GM19238 (cell line): ENCODE data around the gene CBX7.

Experiments used
- DNase-seq: peaks from one replicate; pipeline ENCODE4 v3.0.0; 2011; ENCODE audit warnings: low spot score; ENCODE audit not compliant: insufficient read length

Gene CBX7

DNA sequence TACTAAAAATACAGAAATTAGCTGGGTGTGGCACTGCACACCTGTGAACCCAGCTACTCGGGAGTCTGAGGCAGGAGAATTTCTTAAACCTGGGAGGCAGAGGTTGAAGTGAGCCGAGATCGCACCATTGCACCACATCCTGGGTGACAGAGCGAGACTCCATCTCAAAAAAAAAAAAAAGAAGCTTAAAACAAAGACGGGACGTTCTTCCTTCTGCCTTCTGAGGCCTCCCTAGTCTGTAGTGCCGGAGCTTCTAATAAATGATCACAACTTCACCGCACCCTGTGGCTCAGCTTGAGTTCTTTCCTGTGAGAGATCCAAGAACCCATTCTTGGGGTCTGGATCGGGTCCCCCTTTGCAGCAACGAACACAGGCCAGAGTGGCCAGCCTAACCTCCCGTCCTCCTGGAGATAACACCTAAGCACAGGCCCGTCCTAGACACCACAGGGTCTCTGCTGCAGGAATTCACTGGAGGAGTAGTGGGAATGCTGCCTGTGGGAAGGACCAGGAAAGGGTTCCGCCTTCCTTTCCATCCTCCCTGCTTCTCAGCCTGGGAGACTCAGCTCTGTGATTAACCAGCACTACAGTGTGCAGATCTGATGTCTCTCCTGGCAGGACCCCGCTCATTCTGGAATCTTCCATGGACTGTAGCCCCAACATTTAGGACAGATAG is 57.6 kb downstream of the CBX7 start:
- DNase-seq: no peak

DNA sequence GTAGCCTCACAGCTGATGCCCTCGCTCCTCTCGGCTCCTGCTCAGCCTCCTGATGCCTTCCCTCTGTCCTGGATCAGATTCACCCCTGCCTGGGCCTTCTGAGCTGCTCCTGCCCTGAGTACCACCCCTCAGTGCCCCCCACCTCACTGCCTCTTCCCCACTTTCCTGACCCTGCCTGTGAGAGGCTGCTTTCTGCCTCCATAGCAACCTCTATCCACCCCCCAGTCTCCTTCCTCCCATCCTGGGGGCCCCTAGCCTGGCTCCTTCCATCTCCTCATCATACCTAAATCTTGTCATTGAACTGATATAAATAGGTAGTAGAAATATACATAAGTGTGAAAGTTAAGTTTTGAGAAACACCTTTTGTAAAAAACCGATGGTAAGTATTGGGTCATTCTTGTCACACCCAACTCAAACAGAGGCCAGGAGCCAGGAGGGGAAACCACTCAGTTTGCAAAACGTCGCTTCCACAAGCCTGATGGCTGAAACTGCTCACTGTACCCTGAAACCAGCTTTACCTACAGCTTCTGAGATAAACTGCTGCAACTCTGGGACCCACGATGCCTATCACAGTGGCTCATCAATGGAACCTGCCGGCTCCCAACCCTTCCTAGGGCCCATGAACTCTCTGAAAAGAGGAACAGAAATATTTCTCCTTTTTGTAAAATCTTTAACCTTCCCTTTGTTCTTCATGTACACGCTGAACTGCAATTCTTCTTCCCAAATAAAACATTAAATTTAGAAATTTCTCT is 60.2 kb downstream of the CBX7 start:
- DNase-seq: no peak

- no peak for DNase-seq
Observed at GRCh38 chr22:39091126-39092081, 61.1 kb downstream of the CBX7 start.

- DNase-seq: no peak
Observed at GRCh38 chr22:39090426-39091064, 61.9 kb downstream of the CBX7 start.

DNA sequence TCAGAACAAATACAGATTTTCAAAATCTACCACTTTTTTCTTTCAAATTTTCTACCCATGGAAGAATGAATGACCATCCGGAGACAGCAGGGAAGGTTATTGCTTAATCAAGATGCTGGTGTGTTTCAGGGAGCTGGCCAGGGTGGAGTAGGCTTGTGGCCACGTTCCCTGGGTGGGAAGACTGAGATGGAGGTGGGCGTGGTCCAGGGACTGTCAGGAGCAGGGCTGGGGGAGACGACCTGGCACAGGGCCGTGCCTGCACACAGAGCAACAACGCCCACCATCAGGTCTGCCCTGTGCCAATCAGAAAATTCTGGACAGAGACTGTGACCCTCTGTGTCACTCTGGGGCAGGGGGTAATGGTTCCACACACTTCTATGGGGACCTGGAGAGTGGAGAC is 62.6 kb downstream of the CBX7 start:
- no peak for DNase-seq

- no peak for DNase-seq
Observed at GRCh38 chr22:39088685-39089032, 63.8 kb downstream of the CBX7 start.

DNA sequence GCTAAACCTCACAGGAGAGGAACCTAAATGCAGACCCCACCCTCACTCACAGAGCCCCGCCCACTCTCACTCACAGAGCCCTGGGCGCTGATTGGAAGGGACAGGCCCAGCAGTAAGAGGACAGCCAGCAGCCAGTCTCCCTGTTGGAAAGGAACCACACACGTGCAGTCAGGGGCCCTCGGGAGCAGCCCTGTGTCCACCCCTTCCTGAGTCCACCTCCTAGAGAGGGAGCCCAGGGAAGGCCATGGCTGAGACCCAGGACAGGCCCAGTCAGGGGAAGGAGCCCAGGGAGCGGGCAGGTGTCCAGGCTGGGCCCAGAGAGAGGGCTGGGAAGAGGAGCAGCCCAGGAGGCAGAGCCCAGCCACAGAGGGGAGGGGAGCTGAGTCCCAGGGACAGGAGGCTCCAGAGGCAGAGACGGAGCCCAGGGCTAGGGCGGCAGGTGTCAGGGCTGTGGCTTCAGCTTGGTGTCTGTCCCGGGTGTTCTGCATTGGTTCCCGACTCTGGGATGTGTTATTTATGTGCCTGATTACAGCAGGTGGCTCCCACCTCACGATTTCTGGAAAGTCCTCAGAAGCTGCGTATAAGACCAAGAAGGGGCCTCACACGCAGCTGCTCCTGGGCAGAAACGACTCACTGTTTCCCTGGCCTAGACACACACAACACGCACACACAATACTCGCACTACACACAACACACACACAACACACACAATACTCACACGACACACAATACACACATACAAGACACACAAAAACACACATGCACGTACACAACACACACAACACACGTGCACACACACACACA is 64.4 kb downstream of the CBX7 start:
- DNase-seq: no peak

DNA sequence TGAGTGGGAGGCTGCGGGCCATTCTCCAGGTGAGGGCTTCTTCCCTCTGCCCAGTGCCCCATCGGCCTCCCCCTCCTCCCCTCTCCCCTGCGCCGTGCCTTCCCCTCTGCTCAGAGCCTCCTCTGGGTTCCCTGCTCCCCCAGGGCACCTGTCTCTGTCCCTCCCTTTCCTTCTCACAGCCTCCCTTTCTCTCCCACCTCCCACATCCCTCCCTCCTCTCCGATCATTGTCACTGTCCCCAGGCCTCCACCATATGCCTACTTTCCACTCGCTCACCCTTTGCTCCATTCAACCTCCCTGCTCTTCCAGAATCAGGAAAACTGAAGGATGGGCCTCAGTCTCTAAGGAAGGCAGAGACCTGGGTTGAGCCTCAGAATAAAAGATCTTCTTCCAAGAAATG is 65.4 kb downstream of the CBX7 start:
- no peak for DNase-seq

DNA sequence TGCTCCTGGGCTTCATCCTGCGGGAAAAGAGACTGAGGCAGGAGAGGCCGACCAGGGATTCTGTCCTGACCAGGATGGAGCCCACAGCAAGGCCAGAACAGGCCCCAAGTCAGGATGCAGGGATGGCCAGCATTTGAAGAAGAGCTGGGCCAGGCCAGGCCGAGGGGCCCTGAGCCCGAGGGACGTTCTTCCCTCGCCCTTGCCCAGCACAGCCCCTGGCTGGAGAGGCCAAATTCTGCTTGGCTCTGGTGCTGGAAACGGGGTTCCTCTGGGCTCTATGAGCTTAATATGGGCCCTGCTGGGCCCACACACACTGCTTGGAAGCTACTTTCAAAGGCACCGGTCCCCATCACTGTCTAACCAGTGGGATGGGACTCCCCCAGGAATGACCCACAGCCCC is 67.8 kb downstream of the CBX7 start:
- no peak for DNase-seq

- no peak for DNase-seq
Observed at GRCh38 chr22:39083212-39084165, 69.0 kb downstream of the CBX7 start.

DNA sequence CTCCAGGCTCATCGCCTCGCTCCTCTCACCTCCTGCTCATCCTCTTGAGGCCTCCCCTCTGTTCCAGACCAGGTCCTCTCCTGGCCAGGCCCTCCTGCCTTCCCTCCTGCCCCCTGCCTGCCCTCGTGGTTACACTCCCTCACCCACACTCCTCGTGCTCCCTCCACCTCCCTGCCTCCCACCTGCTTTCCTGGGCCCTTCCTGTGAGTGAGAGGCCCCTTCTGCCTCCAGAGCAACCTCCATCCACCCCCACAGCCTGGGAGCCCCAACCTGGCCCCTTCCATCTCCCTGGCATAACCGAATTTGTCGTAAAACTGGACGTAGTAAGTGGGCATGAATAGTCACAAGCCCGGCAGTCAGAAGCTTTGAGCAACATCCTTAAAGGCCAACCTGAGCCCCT is 70.9 kb downstream of the CBX7 start:
- DNase-seq: no peak

DNA sequence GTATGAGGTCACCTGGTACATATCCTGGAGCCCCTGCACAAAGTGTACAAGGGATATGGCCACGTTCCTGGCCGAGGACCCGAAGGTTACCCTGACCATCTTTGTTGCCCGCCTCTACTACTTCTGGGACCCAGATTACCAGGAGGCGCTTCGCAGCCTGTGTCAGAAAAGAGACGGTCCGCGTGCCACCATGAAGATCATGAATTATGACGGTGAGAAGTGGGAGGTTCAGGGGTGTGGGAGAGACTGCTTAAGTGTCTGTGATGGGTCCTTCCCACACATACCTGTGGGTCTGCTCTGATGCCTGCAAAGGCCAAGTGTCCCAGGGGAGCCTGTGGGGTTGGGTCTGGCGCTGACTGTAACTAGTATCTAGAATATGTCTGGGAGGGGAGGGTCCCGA is 71.5 kb downstream of the CBX7 start:
- no peak for DNase-seq
